GM06990 (cell line): ENCODE results near the gene TGFA.

Experiments used
- DNase-seq: peaks from one replicate; pipeline ENCODE4 v3.0.0-alpha.2; 2011; ENCODE audit not compliant: insufficient read length; ENCODE audit errors: extremely low read depth
- H3K27me3 ChIP-seq: replicated peaks from 2 replicates; pipeline ENCODE4 v1.6.0; 2011; ENCODE audit warnings: low read length; ENCODE audit not compliant: control insufficient read depth, insufficient read depth
- H3K36me3 ChIP-seq: 2 replicates; pipeline ENCODE4 v1.5.1; 2011; ENCODE audit warnings: low read length; ENCODE audit not compliant: control insufficient read depth, insufficient read depth
- H3K4me3 ChIP-seq: replicated peaks from 2 replicates; pipeline ENCODE4 v1.5.1; 2011; ENCODE audit warnings: low read depth, mild to moderate bottlenecking, control low read depth, low read length
- TF ChIP-seq, protein P1 (sequence below): IDR thresholded peaks from 2 replicates; pipeline ENCODE4 v1.5.1; 2011; ENCODE audit warnings: low read length, control low read depth, mild to moderate bottlenecking, inconsistent platforms; ENCODE audit not compliant: insufficient read depth, poor library complexity, severe bottlenecking

TGFA gene

DNA sequence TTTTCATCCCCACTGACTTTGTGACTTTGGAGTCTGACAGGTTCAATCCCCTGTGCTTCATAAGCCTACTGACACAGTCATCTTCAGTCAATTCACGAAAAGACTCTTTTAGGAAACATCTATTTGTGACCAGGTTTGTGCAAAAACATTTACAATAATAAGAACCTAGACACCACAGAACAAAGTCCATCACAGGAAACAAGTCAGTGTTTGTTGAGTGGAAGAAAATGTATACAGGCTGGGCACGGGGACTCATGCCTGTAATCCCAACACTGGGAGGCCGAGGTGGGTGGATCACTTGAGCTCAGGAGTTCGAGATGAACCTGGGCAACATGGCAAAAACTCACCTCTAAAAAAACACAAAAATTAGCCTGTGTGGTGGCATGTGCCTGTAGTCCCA is 49.7 kb downstream of the TGFA start:
- DNase-seq = no peak
- H3K4me3 ChIP-seq = no peak overlapping the region
- TF ChIP-seq, protein P1, sequence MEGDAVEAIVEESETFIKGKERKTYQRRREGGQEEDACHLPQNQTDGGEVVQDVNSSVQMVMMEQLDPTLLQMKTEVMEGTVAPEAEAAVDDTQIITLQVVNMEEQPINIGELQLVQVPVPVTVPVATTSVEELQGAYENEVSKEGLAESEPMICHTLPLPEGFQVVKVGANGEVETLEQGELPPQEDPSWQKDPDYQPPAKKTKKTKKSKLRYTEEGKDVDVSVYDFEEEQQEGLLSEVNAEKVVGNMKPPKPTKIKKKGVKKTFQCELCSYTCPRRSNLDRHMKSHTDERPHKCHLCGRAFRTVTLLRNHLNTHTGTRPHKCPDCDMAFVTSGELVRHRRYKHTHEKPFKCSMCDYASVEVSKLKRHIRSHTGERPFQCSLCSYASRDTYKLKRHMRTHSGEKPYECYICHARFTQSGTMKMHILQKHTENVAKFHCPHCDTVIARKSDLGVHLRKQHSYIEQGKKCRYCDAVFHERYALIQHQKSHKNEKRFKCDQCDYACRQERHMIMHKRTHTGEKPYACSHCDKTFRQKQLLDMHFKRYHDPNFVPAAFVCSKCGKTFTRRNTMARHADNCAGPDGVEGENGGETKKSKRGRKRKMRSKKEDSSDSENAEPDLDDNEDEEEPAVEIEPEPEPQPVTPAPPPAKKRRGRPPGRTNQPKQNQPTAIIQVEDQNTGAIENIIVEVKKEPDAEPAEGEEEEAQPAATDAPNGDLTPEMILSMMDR = no peak
- no peaks in the 10 kb centered on the region; the same call in none of the 2 replicates for H3K27me3 ChIP-seq
- no peaks in the 10 kb centered on the region for H3K36me3 ChIP-seq

DNA sequence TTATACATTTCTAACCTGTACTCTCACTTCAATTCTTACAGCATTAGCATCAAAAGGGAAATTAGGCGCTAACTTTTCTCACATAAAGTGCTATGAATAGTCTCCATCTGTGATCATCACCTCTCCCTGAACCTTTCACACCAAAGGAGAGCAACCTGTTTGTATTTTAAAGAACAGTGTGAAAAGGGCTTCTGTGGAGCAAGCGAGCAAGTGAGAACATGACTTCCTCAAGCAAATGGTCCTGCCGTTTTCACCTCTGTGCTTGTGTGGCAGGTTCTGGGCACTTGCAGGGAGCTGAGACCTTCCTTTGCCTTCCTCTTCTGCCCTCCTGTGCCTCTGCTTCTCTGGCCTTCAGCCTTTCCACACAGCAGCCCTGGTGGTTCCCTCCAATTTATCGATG is 51.9 kb downstream of the TGFA start:
- no peaks in the 10 kb centered on the region; the same call in none of the 2 replicates for H3K27me3 ChIP-seq
- H3K4me3 ChIP-seq = no peak overlapping the region
- no peaks in the 10 kb centered on the region for H3K36me3 ChIP-seq
- TF ChIP-seq, protein P1 = no peak
- no peak for DNase-seq

DNA sequence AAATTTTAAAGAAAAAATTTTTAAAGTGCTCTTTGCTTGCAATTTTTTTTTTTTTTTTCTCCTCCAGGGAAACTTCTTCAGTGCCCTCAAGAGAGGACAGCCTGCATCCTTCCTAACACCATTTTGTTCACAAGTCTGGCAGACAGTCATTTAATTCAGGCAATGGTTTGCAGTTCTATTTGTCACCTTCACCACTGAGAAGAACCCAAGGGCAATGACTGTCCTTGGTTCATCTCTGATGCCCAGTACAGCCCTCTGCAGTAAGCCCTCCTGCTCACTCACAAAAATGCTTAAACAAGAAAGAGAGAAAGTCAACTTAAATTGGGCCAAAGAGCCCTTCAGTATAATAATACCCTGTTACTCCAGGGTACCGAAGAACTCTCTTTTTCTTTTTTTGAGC is 52.4 kb downstream of the TGFA start:
- no peak for DNase-seq
- Histone ChIP-seq H3K4me3 (no peak overlapping the region), H3K27me3 (no peaks in the 10 kb centered on the region; the same call in 1 of the 2 replicates), H3K36me3 (no peaks in the 10 kb centered on the region)
- TF ChIP-seq, protein P1 = no peak

DNA sequence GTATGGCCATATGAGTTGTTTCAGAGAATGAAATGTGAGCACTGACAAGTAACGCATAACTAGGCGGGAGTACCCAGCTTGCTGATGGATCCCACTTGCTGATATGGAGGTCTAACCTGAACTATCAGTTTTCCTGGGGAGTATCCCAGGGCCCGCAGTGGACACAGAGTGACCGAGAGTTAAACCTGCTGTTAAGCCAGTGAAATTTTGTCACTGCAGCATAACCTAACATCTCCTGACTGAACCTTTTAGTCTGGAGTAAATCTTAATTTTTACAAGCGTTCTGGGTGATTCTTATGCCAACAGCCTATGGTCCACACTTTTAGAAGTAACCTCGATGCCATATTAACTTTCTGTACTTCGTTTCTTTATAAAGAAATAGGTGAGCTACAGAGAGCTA is 54.4 kb downstream of the TGFA start:
- Histone ChIP-seq H3K4me3 (no peak overlapping the region), H3K27me3 (no peaks in the 10 kb centered on the region), H3K36me3 (no peaks in the 10 kb centered on the region)
- TF ChIP-seq, protein P1 = no peak
- no peak for DNase-seq

DNA sequence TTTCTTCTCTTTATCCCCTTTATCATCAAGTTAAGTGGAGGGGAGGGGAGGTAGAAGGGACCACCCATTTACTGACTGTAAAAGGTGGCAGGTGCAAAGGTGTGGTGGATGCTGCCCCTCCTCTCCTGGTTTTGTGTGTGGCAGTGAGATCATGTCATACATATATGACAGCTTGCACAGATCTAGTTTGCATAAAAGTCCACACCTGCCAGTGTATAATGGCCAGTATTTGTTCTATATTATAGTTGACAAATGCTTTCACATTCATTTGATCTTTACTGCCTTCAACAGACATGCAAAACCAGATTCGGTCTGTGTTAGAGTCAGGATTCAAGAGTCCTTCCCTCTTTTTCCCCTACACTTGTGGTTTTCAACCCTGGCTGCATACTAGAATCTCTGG is 55.1 kb downstream of the TGFA start:
- Histone ChIP-seq H3K27me3 (no peaks in the 10 kb centered on the region), H3K36me3 (no peaks in the 10 kb centered on the region), H3K4me3 (no peak overlapping the region)
- no peak for DNase-seq
- TF ChIP-seq, protein P1 = no peak

DNA sequence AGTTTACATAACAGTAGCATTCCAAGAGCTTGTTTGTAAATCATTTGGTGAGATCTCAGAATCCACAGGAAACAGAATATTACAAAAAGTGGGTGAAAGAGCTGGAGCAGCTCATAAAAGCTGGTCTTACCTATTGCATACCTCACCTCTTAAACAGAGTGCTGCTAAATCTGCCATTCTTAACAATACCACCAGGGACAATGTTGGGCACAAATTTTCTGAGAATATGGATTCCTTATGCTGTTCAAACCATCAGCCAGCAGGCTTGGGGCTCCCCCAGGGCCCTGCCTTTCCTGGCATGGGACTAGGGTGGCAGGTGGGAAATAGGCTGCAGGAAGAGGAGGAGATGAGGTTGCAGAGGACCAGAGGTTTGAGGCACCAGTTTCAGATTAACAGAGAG is 55.6 kb downstream of the TGFA start:
- Histone ChIP-seq H3K27me3 (no peaks in the 10 kb centered on the region; the same call in 1 of the 2 replicates), H3K4me3 (no peak overlapping the region), H3K36me3 (no peaks in the 10 kb centered on the region)
- DNase-seq = no peak
- TF ChIP-seq, protein P1 = peak; percentile 16
